ENCODE measurements around the gene TDP1. TPM values are rescaled to one million over a fixed set of nuclear protein-coding genes. Genes with fewer than 3 reads are reported as not detected.

The TDP1 gene
- total RNA-seq (2014; rRNA removed; shearing (Covaris generic)) = 10.3 and 12.1 TPM in 2 replicates

- DNase-seq (ENCODE audit: low spot score) = peak; percentile 91
Measured at GRCh38 chr14:89955745-89956660, at the start of gene TDP1. Gene TDP1 (plus strand): TSS chr14:89955927. CDS start chr14:89963115, 7,188 bp downstream.

GRCh38 chr14:89906000-89906399, 49.7 kb upstream of the TDP1 start:
- no peak for DNase-seq (ENCODE audit: low spot score)

GRCh38 chr14:89907655-89908054, 48.1 kb upstream of the TDP1 start:
- no peak for DNase-seq (ENCODE audit: low spot score)

- no peak for DNase-seq (ENCODE audit: low spot score)
Measured at GRCh38 chr14:89908712-89909450, 46.8 kb upstream of the TDP1 start.

- no peak for DNase-seq (ENCODE audit: low spot score)
Measured at GRCh38 chr14:89909586-89909985, 46.1 kb upstream of the TDP1 start.

- DNase-seq (ENCODE audit: low spot score) = peak; percentile 65
Measured at GRCh38 chr14:89910691-89911009, 45.1 kb upstream of the TDP1 start.

GRCh38 chr14:89911010-89911919, 44.5 kb upstream of the TDP1 start:
- DNase-seq (ENCODE audit: low spot score) = peak; percentile 73

- DNase-seq (ENCODE audit: low spot score) = no peak
Measured at GRCh38 chr14:89912221-89912620, 43.5 kb upstream of the TDP1 start.

- peak; percentile 76 for DNase-seq (ENCODE audit: low spot score)
Measured at GRCh38 chr14:89912667-89913211, 43.0 kb upstream of the TDP1 start.

GRCh38 chr14:89915114-89915878, 40.4 kb upstream of the TDP1 start:
- DNase-seq (ENCODE audit: low spot score) = peak; percentile 87

- no peak for DNase-seq (ENCODE audit: low spot score)
Measured at GRCh38 chr14:89918721-89919120, 37.0 kb upstream of the TDP1 start.

GRCh38 chr14:89920056-89920455, 35.7 kb upstream of the TDP1 start:
- DNase-seq (ENCODE audit: low spot score) = no peak

- no peak for DNase-seq (ENCODE audit: low spot score)
Measured at GRCh38 chr14:89921346-89921745, 34.4 kb upstream of the TDP1 start.

- no peak for DNase-seq (ENCODE audit: low spot score)
Measured at GRCh38 chr14:89922031-89922907, 33.5 kb upstream of the TDP1 start.

- no peak for DNase-seq (ENCODE audit: low spot score)
Measured at GRCh38 chr14:89924268-89924667, 31.5 kb upstream of the TDP1 start.

GRCh38 chr14:89926694-89927093, 29.0 kb upstream of the TDP1 start:
- no peak for DNase-seq (ENCODE audit: low spot score)

- DNase-seq (ENCODE audit: low spot score) = no peak
Measured at GRCh38 chr14:89927186-89927865, 28.4 kb upstream of the TDP1 start.

- DNase-seq (ENCODE audit: low spot score) = no peak
Measured at GRCh38 chr14:89933002-89933401, 22.7 kb upstream of the TDP1 start.

GRCh38 chr14:89936654-89937185, 19.0 kb upstream of the TDP1 start:
- no peak for DNase-seq (ENCODE audit: low spot score)
